Measurements from ENCODE around the gene MIEF2.
"Not testable (repeated sequence)": the region's sequence is repeated elsewhere in the genome, so short reads cannot be mapped to it uniquely, and the experiment has no call there.

- not testable (repeated sequence) for TF ChIP-seq POLR2A, CTCF (IDR thresholded peaks at IDR 0.05)
Observed at GRCh38 chr17:18303206-18303605, 42.7 kb downstream of the MIEF2 start.
